OCI-LY3 (cell line): ENCODE results near the gene SSU72.
A peak's percentile ranks its signal among the peaks of the same experiment; 100 is the strongest.

Experiments used
- H2AFZ ChIP-seq: fragments of 200-600, 300-600 bp; shearing (Covaris generic); 2 replicates; pipeline ENCODE4 v1.6.0; 2014; ENCODE audit warnings: antibody characterized with exemption, low read depth, low read length
- H3K27ac ChIP-seq: fragments of 200-600, 300-600 bp; sonication (generic); 2 replicates; pipeline ENCODE4 v1.5.1; 2014; ENCODE audit warnings: mild to moderate bottlenecking, low read length, moderate library complexity, mixed read lengths
- H3K27me3 ChIP-seq: fragments of 200-600, 300-600 bp; sonication (generic); 2 replicates; pipeline ENCODE4 v1.6.1; 2014; ENCODE audit warnings: low read depth, low read length, mixed read lengths
- H3K36me3 ChIP-seq: fragments of 200-600, 300-600 bp; sonication (generic); replicated peaks from 2 replicates; pipeline ENCODE3; 2014; ENCODE audit warnings: low read depth, low read length, mixed read lengths
- H3K4me1 ChIP-seq: fragments of 300-600, 200-600 bp; sonication (generic); 2 replicates; pipeline ENCODE4 v1.6.1; 2014; ENCODE audit warnings: low read length, mixed read lengths
- H3K4me2 ChIP-seq: fragments of 200-600, 300-600 bp; sonication (generic); 2 replicates; pipeline ENCODE4 v1.6.1; 2014; ENCODE audit warnings: low read length, mixed read lengths
- H3K4me3 ChIP-seq: fragments of 300-600, 200-600 bp; sonication (generic); 2 replicates; pipeline ENCODE4 v1.5.1; 2014; ENCODE audit warnings: antibody characterized with exemption, mild to moderate bottlenecking, low read length, moderate library complexity
- H3K79me2 ChIP-seq: fragments of 300-600, 200-600 bp; shearing (Covaris generic); 2 replicates; pipeline ENCODE4 v1.6.1; 2014; ENCODE audit warnings: mild to moderate bottlenecking, low read length, mixed read lengths
- H3K9ac ChIP-seq: fragments of 300-600, 200-600 bp; shearing (Covaris generic); 2 replicates; pipeline ENCODE4 v1.6.0; 2014; ENCODE audit warnings: mild to moderate bottlenecking, low read length, moderate library complexity
- H3K9me3 ChIP-seq: fragments of 200-600, 300-600 bp; shearing (Covaris generic); 2 replicates; pipeline ENCODE4 v1.6.1; 2014; ENCODE audit warnings: low read length, mixed read lengths; ENCODE audit not compliant: insufficient read depth
- H4K20me1 ChIP-seq: fragments of 200-600, 300-600 bp; sonication (generic); 2 replicates; pipeline ENCODE4 v1.6.1; 2016; ENCODE audit warnings: low read length, mixed read lengths; ENCODE audit not compliant: insufficient read depth
- CTCF ChIP-seq: fragments of 200-600, 300-600 bp; sonication (generic); IDR thresholded peaks from 2 replicates; pipeline ENCODE4 v1.5.1; 2014; ENCODE audit warnings: antibody characterized with exemption, low read length, low read depth
- EZH2phosphoT487 ChIP-seq: fragments of 200-600 bp; shearing (Covaris generic); IDR thresholded peaks from 2 replicates; pipeline ENCODE4 v1.6.1; 2018; ENCODE audit warnings: antibody characterized with exemption, mixed run types, low read depth

SSU72 gene

GRCh38 chr1:1577367-1578011, 2.8 kb upstream of the SSU72 start:
- no peaks in the 10 kb centered on the region for H3K9me3 ChIP-seq
- no peak for TF ChIP-seq EZH2phosphoT487
- no peak for TF ChIP-seq CTCF
- H3K27ac ChIP-seq: no peak overlapping the region
- no peak overlapping the region for H3K4me2 ChIP-seq
- H3K27me3 ChIP-seq: no peaks in the 10 kb centered on the region
- H3K4me1 ChIP-seq: peaks cover 8% of the 10 kb centered on the region
- no peak overlapping the region for H3K9ac ChIP-seq
- H2AFZ ChIP-seq: no peak overlapping the region
- no peak overlapping the region for H3K4me3 ChIP-seq
- no peaks in the 10 kb centered on the region for H4K20me1 ChIP-seq
- H3K36me3 ChIP-seq: no peaks in the 10 kb centered on the region
- peaks cover 28% of the 10 kb centered on the region for H3K79me2 ChIP-seq

GRCh38 chr1:1573843-1574720, 581 bp downstream of the SSU72 start:
- peak overlapping the region; percentile 73 for H3K27ac ChIP-seq
- H3K9ac ChIP-seq: peak overlapping the region; percentile 91
- H3K4me1 ChIP-seq: peaks cover 8% of the 10 kb centered on the region
- H3K27me3 ChIP-seq: no peaks in the 10 kb centered on the region
- peak overlapping the region; percentile 94 for H3K4me2 ChIP-seq
- no peak overlapping the region; the same call in 1 of the 2 replicates for H2AFZ ChIP-seq
- TF ChIP-seq CTCF: peak; percentile 10; the same call in 1 of the 2 replicates
- TF ChIP-seq EZH2phosphoT487: no peak
- peaks cover 7% of the 10 kb centered on the region for H3K36me3 ChIP-seq
- H3K79me2 ChIP-seq: peaks cover 62% of the 10 kb centered on the region
- peak overlapping the region; percentile 93 for H3K4me3 ChIP-seq
- no peaks in the 10 kb centered on the region for H3K9me3 ChIP-seq
- peaks cover 15% of the 10 kb centered on the region for H4K20me1 ChIP-seq

GRCh38 chr1:1569341-1569740, 5.3 kb downstream of the SSU72 start:
- Histone ChIP-seq H4K20me1 (peaks cover 54% of the 10 kb centered on the region), H3K27me3 (no peaks in the 10 kb centered on the region), H3K4me3 (no peak overlapping the region), H3K9me3 (no peaks in the 10 kb centered on the region), H3K9ac (no peak overlapping the region), H2AFZ (no peak overlapping the region), H3K4me2 (no peak overlapping the region), H3K27ac (no peak overlapping the region), H3K4me1 (peaks cover 4% of the 10 kb centered on the region), H3K36me3 (peaks cover 34% of the 10 kb centered on the region), H3K79me2 (peaks cover 100% of the 10 kb centered on the region)
- TF ChIP-seq EZH2phosphoT487: no peak
- no peak for TF ChIP-seq CTCF

GRCh38 chr1:1567891-1568291, 6.8 kb downstream of the SSU72 start:
- no peak overlapping the region for H3K4me3 ChIP-seq
- peaks cover 88% of the 10 kb centered on the region for H3K79me2 ChIP-seq
- H3K4me1 ChIP-seq: no peaks in the 10 kb centered on the region
- no peak overlapping the region for H3K4me2 ChIP-seq
- TF ChIP-seq EZH2phosphoT487 (no peak), CTCF (no peak)
- no peaks in the 10 kb centered on the region for H3K27me3 ChIP-seq
- H3K9ac ChIP-seq: no peak overlapping the region
- H3K27ac ChIP-seq: no peak overlapping the region
- no peaks in the 10 kb centered on the region for H3K9me3 ChIP-seq
- no peak overlapping the region for H2AFZ ChIP-seq
- peaks cover 56% of the 10 kb centered on the region for H4K20me1 ChIP-seq
- peaks cover 44% of the 10 kb centered on the region for H3K36me3 ChIP-seq
